Measurements from ENCODE around the gene REL.
"Not testable (repeated sequence)": the region's sequence is repeated elsewhere in the genome, so short reads cannot be mapped to it uniquely, and the experiment has no call there.

Gene REL

DNA sequence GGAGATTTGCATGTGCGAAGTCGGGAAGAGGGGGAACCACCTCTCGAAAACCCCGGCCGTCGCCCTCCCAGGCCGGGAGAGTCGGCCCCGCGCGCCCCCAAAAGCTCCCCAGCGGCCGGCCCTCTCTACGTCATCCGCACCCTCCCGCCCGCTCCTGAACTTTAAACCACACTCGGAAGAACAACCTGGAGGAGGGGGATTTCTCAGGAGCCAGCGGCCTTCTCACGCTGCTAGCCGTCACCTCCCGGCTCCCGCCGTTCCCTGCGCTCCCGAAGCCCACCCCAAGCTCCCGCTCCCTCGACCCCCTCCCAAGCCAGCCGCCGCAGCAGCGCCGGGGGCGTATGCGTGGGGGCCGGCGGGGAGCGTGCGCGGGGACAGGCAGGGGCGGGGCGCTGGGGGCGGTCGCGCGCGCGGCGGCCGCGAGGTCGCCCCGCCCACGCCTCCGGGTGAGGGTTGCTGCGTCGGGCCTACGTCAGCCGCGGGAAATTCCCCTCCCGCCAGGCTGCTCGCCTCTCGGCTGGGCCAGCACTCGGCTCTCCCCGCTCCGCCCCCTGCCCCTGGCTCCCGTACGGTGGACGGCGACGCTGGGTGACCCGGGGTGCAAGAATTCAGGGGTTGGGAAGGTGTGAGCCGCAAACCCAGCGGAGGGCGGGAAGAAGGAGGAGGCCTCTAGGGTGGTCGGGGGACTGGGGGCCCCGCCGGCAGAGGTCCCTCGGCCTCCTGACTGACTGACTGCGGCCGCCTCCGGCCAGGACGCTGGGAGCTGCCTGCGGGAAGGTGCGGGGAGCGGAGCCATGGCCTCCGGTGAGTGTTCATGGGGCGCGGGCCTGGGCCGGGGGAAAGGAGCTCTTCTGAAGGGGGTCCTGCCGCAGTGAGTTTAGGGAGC, at the start of gene REL:
REL (plus strand) TSS at position 528 of the 886 bp plus-strand sequence; CDS start at position 795, 267 bp downstream.
- peak; percentile 68 for DNase-seq

DNA sequence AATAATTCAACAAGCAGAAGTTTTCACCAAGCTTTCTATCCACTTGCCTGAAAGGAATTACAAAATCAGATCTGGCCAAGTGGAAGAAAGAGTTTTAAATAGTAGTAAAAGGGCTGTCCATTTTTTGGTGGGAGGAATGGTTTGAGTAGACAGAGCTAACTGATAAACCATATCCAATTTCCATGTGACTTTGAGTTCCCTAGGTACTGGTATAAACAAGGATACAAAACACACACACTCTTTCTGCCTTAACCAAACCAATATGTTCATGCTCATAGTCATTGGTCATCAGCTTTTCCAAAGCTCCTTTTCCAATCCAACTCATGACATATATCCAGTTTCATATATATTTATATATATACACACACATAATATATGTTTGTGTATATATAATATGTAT, 49.5 kb upstream of the REL start:
- no peak for DNase-seq

DNA sequence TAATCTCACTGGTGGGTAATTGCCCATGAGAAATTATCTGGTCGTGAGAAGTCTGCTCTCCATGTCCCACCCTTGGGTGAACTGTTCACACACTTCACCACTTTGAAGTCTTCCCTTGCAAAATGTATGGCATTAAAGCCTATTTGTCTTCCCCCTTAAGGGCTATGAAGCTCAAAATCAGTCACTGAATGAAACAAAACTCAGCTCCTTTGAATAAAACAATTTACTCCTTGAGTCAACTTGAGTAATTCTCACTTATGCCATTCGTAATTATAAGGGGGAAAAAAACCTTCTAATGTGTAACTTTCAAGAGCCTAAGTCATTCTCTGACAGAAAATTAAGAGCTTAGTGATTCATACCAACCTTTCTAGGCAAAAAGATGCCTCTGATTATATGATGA, 48.8 kb upstream of the REL start:
- no peak for DNase-seq

DNA sequence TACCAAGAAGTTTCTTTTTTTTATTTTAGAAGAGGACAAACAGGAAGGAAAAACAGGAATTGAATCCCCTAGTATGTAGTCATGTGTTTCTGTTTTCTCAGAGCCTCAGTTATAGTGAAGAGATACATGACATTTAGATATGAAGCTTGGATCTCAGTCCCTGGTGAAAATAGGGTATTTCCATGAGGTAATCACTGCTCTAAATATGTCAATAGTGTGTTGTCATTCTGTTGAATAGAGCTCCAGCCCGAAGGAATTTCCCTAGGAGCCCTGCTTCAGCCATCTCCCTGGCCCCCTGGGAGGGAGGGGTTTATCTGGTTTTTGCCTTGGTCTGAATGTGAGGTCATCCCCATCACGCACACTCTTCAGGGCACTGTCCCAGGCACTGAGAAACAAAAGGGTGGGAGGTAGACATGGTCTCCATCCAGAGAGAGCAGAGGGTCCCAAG, 47.1 kb upstream of the REL start:
- no peak for DNase-seq

DNA sequence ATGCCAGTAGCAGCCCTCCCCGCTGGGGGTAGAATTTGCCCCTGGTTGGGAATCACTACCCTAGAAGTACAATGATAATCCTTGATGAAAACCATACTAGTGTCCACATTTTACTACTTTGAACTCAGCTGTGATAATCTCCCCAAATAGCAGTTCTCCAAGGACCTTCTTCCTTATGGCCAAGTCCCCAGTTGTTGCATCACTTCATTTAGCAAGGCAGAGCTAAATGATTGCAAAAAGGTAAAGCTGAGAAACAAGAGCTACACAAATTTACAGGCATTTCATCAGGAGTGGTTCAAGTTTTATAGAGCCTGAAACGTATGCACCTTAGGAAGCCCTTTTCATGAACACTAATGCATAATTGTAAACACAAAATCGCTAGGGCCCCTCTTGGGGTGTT, 44.9 kb upstream of the REL start:
- DNase-seq, result no peak

DNA sequence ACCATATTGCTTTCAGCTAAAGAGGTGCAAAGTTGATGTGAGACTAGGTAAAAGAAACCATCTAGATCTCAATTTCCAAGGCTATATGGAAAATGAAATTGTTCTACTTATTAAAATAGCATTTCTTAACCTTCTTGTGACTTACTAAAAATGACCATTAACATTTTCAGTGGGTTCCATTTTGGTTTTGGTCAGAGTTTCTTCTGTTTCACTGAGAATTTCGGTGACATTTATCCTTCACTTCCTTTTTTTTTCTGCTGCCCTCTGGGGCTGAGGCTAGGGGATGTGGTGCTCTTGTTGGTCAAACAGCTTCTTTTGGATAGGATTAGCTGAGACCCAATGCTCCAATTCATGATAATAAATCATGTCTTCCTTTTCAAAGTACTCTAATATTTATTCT, 44.3 kb upstream of the REL start:
- no peak for DNase-seq

DNA sequence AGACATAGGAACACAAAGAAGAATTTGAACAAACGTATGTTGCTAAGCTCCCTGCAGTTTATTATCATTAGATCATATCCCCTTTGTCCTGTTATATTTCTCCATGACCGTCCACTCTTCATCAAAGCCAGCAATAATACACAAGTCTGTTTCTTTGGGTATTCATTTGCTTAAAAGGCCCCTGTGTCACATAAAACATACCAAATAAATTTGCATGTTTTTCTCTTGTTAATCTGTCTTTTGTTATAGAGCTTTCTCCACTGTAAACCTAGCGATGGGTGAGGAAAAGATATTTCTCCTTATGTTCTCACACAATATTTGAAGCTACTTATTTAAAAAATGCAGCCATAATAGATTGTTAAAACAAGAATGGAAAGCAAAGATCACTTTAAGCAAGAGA, 42.9 kb upstream of the REL start:
- no peak for DNase-seq

DNA sequence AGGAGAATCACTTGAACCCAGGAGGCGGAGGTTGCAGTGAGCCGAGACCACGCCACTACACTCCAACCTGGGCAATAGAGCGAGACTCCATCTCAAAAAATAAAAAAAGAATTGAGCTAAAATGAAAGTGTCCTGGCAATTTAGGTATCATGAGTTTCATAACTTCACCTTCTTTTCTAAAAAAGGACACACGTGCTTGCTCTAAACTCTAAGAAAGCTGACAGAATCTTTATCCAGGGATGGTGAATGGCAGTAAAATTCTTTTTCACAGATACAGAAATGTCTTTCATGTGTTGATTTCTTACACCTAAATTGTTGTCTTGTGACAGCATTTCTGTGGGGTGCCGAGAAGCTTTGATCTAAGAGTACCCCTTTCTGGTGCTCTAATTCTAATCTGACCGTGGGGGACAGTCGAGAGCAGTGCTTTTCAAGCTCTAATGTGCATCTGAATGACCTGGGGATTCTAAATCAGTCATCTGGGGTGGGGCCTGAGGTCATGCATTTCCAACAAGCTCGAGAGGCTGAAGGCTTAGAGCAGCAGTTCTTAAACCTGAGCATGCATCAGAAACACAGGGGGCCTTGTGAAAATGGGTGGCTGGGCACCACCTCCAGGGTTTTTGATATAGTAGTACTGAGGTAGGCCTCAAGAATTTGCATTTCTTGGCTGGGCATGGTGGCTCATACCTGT, 42.1 kb upstream of the REL start:
- DNase-seq, result no peak

DNA sequence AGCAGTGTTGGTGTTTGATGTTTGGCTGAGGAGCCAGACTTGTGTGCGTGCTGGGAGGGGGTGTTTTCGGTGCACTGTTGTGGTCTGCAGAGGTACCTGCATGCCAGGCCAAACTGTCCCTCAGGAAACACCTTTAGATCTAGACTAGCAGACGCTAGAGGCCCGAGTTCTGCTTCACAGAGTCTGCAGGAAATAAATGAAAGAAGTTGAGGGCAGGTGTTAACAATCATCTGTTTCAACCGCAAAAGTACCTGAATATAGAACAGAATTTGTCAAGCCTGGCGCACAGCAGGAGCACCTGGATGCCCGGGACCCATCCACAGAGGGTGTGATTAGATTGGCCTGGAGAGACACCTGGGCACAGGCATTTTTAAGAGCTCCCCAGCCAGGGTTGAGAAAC, 40.5 kb upstream of the REL start:
- no peak for DNase-seq

DNA sequence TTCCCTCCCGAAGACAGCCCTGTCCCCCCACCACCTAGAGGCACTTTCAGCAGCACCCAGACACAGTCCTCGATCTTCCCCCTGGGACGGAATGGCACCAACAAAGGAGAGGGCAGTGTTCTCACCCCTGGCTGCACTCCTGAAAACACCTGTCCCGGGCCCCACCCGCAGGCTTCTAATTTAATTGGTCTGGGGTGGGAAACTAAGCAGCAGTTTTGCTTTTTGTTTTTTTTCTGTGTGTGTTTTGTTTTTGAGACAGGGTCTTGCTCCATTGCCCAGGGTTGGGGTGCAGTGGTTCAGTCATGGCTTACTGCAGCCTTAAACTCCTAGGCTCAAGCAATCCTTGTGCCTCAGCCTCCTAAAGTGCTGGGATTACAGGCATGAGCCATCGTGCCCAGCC, 38.4 kb upstream of the REL start:
- DNase-seq, result no peak

DNA sequence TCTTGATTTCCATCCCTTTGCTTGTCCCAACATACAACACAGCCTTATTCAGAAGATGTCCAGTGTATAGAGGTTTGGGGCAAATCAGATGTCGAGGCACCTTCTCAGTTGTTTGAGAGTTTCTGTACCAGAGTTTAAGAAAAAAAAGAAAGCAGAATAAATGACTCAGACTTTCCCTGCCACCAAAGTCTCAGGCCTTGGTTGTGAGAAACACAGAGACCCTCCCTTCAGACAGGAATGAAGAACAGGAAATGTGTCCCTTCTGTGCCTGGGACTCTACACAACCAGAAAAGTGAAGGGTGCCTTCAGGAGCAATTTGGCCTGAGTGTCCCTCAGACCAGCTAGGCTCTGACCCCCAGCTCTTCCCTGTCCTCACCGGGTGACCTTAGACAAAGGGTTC, 37.3 kb upstream of the REL start:
- DNase-seq, result no peak

DNA sequence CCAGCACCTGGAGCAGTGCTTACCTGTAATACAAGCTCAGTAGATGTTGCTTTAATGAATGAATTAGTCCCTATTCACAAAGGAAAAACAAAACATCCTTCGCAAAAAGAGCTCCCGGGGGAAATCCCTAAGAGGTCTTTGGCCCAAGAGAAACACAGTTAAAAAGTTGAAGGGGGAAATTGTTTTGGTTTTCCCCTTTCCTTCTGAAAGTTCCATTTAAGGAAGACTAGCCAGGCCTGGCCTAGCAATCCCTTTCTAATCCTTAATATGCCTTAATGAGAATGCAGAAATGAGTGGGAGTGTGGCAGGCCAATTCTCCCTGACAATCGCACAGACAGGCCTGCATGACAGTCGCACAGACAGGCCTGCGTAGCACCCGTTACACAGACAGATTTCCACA, 33.5 kb upstream of the REL start:
- DNase-seq, result no peak

DNA sequence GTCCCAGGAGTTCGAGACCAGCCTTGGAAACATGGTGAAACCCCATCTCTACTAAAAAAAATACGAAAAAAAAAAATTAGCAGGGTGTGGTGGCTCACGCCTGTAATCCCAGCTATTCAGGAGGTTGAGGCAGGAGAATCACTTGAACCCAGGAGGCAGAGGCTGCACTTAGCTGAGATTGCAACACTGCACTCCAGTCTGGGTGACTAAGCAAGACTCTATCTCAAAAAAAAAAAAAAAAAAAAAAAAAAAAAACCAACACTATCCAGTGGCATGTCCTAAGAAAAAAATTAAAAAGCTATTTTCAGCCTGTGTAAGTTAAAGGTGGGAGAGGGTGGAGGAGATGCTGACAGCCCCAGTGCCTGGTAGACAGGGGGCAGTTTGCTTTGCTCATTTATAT, 32.2 kb upstream of the REL start:
- no peak for DNase-seq

DNA sequence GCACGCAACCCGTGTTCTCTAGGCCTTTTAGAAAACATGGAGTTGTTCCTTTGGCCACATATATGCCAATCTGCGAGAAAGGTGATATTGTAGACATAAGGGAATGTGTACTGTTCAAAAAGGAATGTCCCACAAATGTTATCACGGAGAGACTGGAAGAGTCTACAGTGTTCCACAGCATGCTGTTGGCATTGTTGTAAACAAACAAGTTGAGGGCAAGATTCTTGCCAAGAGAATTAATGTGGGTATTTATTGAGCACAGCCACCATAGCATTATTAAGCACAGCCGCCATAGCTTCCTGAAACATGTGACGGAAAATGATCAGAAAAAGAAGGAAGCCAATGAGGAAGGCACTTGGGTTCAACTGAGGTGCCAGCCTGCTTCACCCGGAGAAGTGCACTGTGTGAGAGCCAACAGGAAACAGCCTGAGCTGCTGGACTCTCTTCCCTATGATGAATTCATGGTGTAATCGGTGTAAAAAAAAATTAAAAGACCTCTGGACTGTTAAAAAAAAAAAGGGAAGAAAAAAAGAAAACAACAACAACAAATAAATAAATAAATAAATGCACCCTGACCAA, 29.0 kb upstream of the REL start:
- DNase-seq, result no peak

DNA sequence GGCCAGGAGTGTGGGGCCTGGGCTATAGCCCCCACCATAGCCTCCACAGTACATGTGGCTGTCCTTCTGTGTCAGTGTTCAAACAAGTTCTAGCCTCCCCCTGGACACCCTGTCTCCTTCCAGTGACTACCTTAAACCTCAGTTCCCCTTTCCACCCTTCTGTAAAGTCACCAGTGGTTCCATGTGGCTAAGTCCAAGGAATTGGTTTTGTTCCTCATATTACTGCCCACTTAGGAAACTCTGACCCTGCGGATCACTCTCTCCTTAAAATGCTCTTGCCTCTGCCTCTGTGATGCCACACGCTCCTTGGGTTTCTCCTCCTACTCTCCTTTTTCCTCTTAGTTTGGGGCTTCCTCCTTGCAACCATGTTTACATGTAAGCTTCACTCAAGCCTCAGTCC, 27.8 kb upstream of the REL start:
- DNase-seq, result no peak

DNA sequence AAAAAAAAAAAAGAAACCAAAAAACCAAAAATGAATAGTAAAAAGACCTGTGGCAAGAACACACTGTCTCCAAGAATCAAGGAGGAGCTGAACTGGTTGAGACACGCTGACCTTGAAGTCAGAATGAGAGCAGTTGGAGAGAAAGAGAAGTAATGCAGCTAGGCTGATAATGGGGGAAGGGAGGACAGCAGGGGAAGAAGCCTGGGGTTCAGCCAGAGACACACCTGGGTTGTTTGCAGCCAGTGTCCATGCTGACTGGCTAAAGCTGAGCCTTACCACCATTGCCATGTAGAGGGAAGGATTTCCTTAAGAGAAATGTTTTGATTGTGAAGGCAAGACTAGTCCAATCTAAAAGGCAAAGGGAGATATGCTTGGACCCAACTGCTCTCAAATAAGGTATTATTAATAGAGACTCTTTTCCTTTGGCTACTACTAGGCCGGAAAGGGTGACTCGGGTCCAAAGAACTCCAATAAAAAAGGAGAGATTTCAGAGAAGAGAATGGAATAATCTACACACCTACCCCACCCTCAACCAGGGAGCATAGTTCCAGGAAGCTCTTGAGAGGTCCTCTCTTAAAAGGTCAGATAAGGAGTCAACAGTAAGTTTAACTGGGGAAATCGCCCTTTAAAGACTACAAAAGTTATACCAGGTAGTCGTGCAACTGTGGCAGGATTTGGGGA, 25.2 kb upstream of the REL start:
- DNase-seq, result no peak

DNA sequence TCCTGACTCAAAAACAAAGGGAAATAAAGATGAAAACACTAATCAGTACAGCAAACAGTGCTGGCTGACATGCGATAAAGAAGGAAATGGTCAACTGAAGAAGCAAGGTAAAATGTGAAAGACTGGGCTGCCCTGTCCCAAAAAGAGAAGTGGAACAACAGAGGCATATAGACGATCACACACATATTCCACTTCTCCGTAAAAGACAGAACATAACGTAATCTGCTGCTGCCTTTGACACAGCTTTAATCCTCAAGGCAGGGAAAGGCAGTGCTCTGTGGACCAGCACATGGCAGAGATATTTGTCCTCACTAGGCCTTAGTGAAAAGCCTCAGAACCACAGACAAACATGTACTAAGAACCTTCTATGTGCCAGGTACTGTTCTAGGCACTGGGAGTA, 24.3 kb upstream of the REL start:
- no peak for DNase-seq

DNA sequence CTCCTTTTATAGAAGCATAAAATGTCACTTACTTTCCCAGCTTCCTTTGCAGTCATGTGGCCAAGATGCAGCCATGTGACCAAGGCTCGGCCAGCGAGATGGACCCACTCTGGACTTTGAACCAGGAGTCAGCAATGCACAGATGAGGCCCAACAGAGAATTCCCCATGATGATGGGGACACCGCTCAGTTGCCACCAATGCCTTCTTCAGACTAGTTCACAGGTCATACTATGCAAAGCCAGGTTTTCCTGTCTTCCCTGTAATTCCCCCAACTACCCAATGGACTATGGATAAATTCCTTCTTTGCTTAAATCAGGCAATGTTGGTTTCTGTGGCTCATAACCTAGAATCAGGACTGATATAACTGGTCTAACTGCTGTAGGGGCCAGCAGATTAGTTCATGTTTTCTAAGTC, 22.5 kb upstream of the REL start:
- no peak for DNase-seq

DNA sequence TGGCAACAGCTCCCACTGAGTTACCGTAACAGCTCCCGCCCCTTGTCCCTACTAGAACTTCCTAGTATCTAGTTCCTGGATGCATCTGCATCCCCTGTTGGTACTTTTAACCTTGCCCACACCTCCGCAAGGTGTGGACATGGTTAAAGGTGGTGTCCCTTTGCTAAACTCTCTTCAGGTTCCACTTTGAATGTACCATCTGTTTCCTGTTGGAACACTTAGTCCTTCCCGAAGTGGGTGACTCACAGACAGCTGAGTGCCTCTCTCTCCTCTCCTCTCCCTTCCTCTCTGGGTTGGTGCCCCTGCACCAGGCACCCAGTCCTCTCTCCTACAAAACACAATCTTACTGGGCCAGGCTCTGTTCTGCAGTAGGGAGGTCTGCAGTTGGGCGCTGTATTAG, 19.6 kb upstream of the REL start:
- DNase-seq, result no peak

DNA sequence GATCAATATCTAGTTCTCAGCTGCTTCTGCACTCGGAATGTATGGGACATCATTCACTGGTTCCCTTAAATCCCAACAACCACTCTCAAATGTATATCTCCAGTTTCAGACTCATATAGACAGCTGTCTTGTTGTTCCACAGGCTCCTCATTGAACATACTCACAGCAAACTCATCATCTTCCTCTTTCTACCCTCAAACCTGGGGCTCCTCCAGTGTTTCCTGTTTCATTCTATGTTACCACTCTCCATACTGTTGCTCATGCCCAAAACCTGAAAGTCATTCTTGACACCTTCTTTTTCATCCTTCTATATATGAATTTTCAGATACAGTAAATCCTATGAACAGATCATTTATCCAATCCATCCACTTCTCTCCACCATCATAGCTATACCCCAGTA, 18.7 kb upstream of the REL start:
- DNase-seq, result no peak

DNA sequence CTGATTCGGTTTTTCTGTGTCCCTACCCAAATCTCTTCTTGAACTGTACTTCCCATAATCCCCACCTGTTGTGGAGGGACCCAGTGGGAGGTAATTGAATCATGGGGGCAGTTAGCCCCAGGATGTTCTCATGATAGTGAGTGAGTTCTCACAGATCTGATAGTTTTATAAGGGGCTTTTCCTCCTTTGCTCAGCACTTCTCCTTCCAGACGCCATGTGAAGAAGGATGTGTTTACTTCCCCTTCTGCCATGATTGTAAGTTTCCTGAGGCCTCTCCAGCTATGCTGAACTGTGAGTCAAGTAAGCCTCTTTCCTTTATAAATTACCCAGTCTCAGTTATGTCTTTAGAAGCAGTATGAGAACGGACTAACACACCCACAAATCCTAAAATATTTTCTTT, 16.0 kb upstream of the REL start:
- DNase-seq, result not testable (repeated sequence)

DNA sequence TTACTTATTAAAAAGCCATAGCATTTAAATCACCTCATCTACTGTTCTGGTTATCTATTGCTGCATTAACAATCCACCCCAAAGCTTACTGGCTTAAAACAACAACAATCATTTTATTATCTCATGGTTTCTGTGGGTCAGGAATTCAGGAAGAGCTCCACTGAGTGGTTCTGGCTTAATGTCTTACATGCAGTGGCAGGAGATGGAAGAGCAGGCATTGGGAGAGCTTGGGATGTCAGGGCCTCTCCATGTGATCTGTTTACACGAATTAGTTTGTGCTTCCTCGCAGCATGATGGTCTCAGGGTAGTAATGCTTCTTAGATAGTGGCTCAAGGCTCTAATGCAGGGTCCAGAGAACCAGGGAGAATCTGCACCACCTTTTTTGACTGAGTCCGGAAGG, 14.4 kb upstream of the REL start:
- no peak for DNase-seq

DNA sequence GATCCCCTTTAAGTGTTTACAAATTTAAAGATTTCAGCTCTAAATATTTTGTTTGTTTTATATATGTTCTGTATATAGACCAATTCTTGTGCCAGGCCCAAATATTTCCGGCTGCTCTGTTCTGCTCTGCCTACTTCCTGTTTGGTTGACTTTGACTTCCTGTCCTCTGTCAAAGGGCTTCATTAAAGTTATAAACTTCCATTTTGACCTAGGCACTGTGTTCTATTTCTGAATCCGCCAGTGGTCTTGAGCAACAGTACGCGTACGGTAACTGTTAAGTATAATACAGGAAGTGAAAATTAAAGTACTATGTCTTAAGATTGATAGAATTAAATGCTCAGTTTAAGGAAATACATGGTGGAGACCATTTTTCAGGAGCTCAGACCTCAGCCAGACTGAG, 13.5 kb upstream of the REL start:
- DNase-seq, result no peak
